Neural cell (in vitro differentiated cells): ENCODE measurements around the gene SMIM36. TPM values are rescaled to one million over a fixed set of nuclear protein-coding genes. Genes with fewer than 3 reads are reported as not detected.

Experiments used
- H2AFZ ChIP-seq: fragments of 200-600, 300-800 bp; sonication (generic), shearing (Covaris generic); 2 replicates; pipeline ENCODE4 v1.6.0; 2014; ENCODE audit warnings: low read depth, mild to moderate bottlenecking, antibody characterized with exemption, low read length, moderate library complexity
- H3F3A ChIP-seq: fragments of 200-600 bp; shearing (Covaris generic); 2 replicates; pipeline ENCODE4 v1.6.1; 2016; ENCODE audit warnings: mild to moderate bottlenecking, moderate library complexity, mixed read lengths, antibody characterized with exemption, low read length; ENCODE audit not compliant: insufficient read depth, poor library complexity, severe bottlenecking
- H3K27ac ChIP-seq: fragments of 200-600, 300-800 bp; sonication (generic), shearing (Covaris generic); 2 replicates; pipeline ENCODE4 v1.5.1; 2014; ENCODE audit warnings: mild to moderate bottlenecking, low read length, moderate library complexity
- H3K27me3 ChIP-seq: fragments of 300-800, 200-600 bp; sonication (generic), shearing (Covaris generic); 2 replicates; pipeline ENCODE4 v1.6.0; 2014; ENCODE audit warnings: mild to moderate bottlenecking, low read depth, low read length, moderate library complexity; ENCODE audit not compliant: insufficient read depth
- H3K36me3 ChIP-seq: fragments of 300-800, 200-600 bp; sonication (generic), shearing (Covaris generic); 2 replicates; pipeline ENCODE4 v1.5.1; 2014; ENCODE audit warnings: mild to moderate bottlenecking, antibody characterized with exemption, low read length, moderate library complexity; ENCODE audit not compliant: insufficient read depth
- H3K4me2 ChIP-seq: fragments of 300-800, 200-600 bp; sonication (generic), shearing (Covaris generic); 2 replicates; pipeline ENCODE4 v1.6.0; 2014; ENCODE audit warnings: mild to moderate bottlenecking, low read length
- H3K4me3 ChIP-seq: fragments of 300-800, 200-600 bp; sonication (generic), shearing (Covaris generic); 2 replicates; pipeline ENCODE4 v1.5.1; 2014; ENCODE audit warnings: mild to moderate bottlenecking, low read length, moderate library complexity
- H3K79me2 ChIP-seq: fragments of 200-600 bp; shearing (Covaris generic); replicated peaks from 2 replicates; pipeline ENCODE4 v1.6.0; 2014; ENCODE audit warnings: mild to moderate bottlenecking, low read length, moderate library complexity; ENCODE audit not compliant: insufficient read depth
- H3K9ac ChIP-seq: fragments of 300-800, 200-600 bp; sonication (generic), shearing (Covaris generic); 2 replicates; pipeline ENCODE4 v1.6.1; 2016; ENCODE audit warnings: mild to moderate bottlenecking, low read length, mixed read lengths
- H3K9me2 ChIP-seq: fragments of 200-600 bp; shearing (Covaris generic); 2 replicates; pipeline ENCODE4 v1.6.1; 2016; ENCODE audit warnings: mild to moderate bottlenecking, low read length, mixed read lengths; ENCODE audit not compliant: insufficient read depth
- H3K9me3 ChIP-seq: fragments of 200-600, 300-800 bp; sonication (generic), shearing (Covaris generic); 2 replicates; pipeline ENCODE4 v1.6.1; 2016; ENCODE audit warnings: mild to moderate bottlenecking, mixed run types, low read length, moderate library complexity, mixed read lengths
- H4K20me1 ChIP-seq: fragments of 200-600 bp; shearing (Covaris generic); 2 replicates; pipeline ENCODE4 v1.6.1; 2016; ENCODE audit warnings: mild to moderate bottlenecking, mixed run types; ENCODE audit not compliant: insufficient read depth
- EP300 ChIP-seq: fragments of 450-650 bp; conservative IDR thresholded peaks from 2 replicates; pipeline ENCODE4 v1.6.1; 2014; ENCODE audit warnings: antibody characterized with exemption, mild to moderate bottlenecking, moderate library complexity; ENCODE audit not compliant: poor library complexity, severe bottlenecking
- EZH2 ChIP-seq: fragments of 200-600, 300-800 bp; shearing (Covaris generic), sonication (generic); IDR thresholded peaks from 2 replicates; pipeline ENCODE4 v1.6.1; 2014; ENCODE audit warnings: antibody characterized with exemption, low read length, borderline replicate concordance, mild to moderate bottlenecking; ENCODE audit not compliant: insufficient read depth, poor library complexity, severe bottlenecking
- MXI1 ChIP-seq: fragments of 450-650 bp; conservative IDR thresholded peaks from 2 replicates; pipeline ENCODE4 v1.6.1; 2014; ENCODE audit warnings: antibody characterized with exemption, mild to moderate bottlenecking; ENCODE audit not compliant: poor library complexity, severe bottlenecking
- POLR2AphosphoS5 ChIP-seq: IDR thresholded peaks from 2 replicates; pipeline ENCODE4 v1.6.1; 2012
- RAD21 ChIP-seq: fragments of 450-650 bp; conservative IDR thresholded peaks from 2 replicates; pipeline ENCODE4 v1.6.1; 2014; ENCODE audit warnings: antibody characterized with exemption, mild to moderate bottlenecking, moderate library complexity
- SMC3 ChIP-seq: fragments of 450-650 bp; conservative IDR thresholded peaks from 2 replicates; pipeline ENCODE4 v1.6.1; 2014; ENCODE audit warnings: antibody characterized with exemption, mild to moderate bottlenecking, moderate library complexity; ENCODE audit not compliant: poor library complexity
- TAF1 ChIP-seq: IDR thresholded peaks from 2 replicates; pipeline ENCODE4 v1.6.1; 2012; ENCODE audit warnings: low read depth
- polyA plus RNA-seq: library from polyadenylated mRNA; depleted of rRNA; stranded (reverse); fragments of >200 nt; gene quantifications from 2 replicates; pipeline ENCODE4 v1.2.3, GENCODE V29; 2014
- TF ChIP-seq, protein P1 (sequence below): fragments of 450-650 bp; IDR thresholded peaks from 2 replicates; pipeline ENCODE4 v1.5.1; 2014; ENCODE audit warnings: antibody characterized with exemption, mild to moderate bottlenecking, moderate library complexity; ENCODE audit not compliant: poor library complexity, severe bottlenecking
- TF ChIP-seq, protein P2 (sequence below): IDR thresholded peaks from 2 replicates; pipeline ENCODE4 v1.6.1; 2012; ENCODE audit warnings: borderline replicate concordance

SMIM36 gene
- polyA plus RNA-seq, 1 donor from 2014 or later, result not detected

DNA sequence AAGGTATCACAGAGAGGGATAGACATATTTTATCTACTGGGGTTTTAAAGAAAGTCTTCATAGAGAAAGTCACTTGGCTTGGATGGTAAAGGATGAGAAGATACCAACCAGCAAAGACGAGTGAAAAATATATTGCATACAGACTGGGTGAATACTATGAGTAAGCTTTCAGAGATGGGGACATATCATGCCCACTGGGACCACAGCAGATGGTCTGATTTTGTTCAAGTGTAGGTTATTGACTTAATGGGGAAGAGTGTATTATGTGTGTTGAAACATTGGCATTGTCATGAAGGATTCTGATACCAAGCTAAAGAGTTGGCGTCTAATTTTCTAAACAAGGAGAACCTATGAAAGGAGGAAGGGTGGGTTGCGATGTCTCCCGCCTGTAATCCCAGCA is 75.8 kb downstream of the SMIM36 start:
- TF ChIP-seq POLR2AphosphoS5 (no peak), RAD21 (no peak), EP300 (no peak), TAF1 (no peak), EZH2 (no peak), MXI1 (no peak), SMC3 (no peak)
- TF ChIP-seq, protein P1, sequence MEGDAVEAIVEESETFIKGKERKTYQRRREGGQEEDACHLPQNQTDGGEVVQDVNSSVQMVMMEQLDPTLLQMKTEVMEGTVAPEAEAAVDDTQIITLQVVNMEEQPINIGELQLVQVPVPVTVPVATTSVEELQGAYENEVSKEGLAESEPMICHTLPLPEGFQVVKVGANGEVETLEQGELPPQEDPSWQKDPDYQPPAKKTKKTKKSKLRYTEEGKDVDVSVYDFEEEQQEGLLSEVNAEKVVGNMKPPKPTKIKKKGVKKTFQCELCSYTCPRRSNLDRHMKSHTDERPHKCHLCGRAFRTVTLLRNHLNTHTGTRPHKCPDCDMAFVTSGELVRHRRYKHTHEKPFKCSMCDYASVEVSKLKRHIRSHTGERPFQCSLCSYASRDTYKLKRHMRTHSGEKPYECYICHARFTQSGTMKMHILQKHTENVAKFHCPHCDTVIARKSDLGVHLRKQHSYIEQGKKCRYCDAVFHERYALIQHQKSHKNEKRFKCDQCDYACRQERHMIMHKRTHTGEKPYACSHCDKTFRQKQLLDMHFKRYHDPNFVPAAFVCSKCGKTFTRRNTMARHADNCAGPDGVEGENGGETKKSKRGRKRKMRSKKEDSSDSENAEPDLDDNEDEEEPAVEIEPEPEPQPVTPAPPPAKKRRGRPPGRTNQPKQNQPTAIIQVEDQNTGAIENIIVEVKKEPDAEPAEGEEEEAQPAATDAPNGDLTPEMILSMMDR, result no peak
- TF ChIP-seq, protein P2, sequence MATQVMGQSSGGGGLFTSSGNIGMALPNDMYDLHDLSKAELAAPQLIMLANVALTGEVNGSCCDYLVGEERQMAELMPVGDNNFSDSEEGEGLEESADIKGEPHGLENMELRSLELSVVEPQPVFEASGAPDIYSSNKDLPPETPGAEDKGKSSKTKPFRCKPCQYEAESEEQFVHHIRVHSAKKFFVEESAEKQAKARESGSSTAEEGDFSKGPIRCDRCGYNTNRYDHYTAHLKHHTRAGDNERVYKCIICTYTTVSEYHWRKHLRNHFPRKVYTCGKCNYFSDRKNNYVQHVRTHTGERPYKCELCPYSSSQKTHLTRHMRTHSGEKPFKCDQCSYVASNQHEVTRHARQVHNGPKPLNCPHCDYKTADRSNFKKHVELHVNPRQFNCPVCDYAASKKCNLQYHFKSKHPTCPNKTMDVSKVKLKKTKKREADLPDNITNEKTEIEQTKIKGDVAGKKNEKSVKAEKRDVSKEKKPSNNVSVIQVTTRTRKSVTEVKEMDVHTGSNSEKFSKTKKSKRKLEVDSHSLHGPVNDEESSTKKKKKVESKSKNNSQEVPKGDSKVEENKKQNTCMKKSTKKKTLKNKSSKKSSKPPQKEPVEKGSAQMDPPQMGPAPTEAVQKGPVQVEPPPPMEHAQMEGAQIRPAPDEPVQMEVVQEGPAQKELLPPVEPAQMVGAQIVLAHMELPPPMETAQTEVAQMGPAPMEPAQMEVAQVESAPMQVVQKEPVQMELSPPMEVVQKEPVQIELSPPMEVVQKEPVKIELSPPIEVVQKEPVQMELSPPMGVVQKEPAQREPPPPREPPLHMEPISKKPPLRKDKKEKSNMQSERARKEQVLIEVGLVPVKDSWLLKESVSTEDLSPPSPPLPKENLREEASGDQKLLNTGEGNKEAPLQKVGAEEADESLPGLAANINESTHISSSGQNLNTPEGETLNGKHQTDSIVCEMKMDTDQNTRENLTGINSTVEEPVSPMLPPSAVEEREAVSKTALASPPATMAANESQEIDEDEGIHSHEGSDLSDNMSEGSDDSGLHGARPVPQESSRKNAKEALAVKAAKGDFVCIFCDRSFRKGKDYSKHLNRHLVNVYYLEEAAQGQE, result no peak
- no peaks in the 10 kb centered on the region for H3K36me3 ChIP-seq
- no peaks in the 10 kb centered on the region for H3F3A ChIP-seq
- H2AFZ ChIP-seq, result no peak overlapping the region
- H3K4me2 ChIP-seq, result no peak overlapping the region
- no peaks in the 10 kb centered on the region for H3K9me2 ChIP-seq
- no peak overlapping the region for H3K9ac ChIP-seq
- H4K20me1 ChIP-seq, result no peaks in the 10 kb centered on the region
- H3K9me3 ChIP-seq, result no peaks in the 10 kb centered on the region
- no peaks in the 10 kb centered on the region for H3K27me3 ChIP-seq
- no peaks in the 10 kb centered on the region for H3K79me2 ChIP-seq
- H3K27ac ChIP-seq, result no peak overlapping the region
- H3K4me3 ChIP-seq, result no peak overlapping the region

DNA sequence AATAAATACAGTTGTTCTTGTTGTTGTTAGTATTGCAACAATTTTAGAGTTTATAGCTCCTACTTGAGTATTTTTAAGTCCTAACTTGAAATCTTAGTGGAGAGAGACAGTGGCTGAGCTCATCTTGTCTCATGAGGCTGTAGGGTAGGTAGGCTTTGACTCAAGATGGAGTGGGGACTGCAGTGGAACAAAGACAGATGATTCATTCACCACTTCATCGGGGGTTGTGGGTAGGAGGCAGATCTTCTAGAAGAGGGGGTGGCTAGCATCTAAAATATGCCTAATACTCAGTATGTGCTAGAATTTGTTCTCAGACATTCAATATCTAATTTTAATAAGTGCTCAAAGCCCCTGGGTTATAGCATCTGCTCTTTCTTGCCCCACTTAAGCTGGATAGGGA is 76.5 kb downstream of the SMIM36 start:
- Histone ChIP-seq H2AFZ (no peak overlapping the region), H3K27me3 (no peaks in the 10 kb centered on the region), H4K20me1 (no peaks in the 10 kb centered on the region), H3K9me3 (no peaks in the 10 kb centered on the region), H3K9ac (no peak overlapping the region), H3K4me2 (no peak overlapping the region), H3K9me2 (no peaks in the 10 kb centered on the region), H3K4me3 (no peak overlapping the region), H3K36me3 (no peaks in the 10 kb centered on the region), H3K79me2 (no peaks in the 10 kb centered on the region), H3F3A (no peaks in the 10 kb centered on the region), H3K27ac (no peak overlapping the region)
- TF ChIP-seq SMC3 (no peak), EZH2 (no peak), EP300 (no peak), RAD21 (no peak), POLR2AphosphoS5 (no peak), TAF1 (no peak), MXI1 (no peak)
- TF ChIP-seq, protein P1, result no peak
- TF ChIP-seq, protein P2, result no peak
